Colonic mucosa (tissue), 4 donors: Measurements from ENCODE around the gene CISD3. TPM values are rescaled to one million over a fixed set of nuclear protein-coding genes. Genes with fewer than 3 reads are reported as not detected.

Experiments used
- DNase-seq: peaks from one replicate; pipeline ENCODE4 v3.0.0-alpha.2; 2020
- H3K27ac ChIP-seq: fragments of 200-600 bp; one replicate; pipeline ENCODE4 v1.8.0; 2021
- H3K27me3 ChIP-seq: fragments of 200-600 bp; one replicate; pipeline ENCODE4 v1.8.0; 2021
- H3K36me3 ChIP-seq: fragments of 200-600 bp; one replicate; pipeline ENCODE4 v1.8.0; 2021
- H3K4me1 ChIP-seq: fragments of 200-600 bp; one replicate; pipeline ENCODE4 v1.8.0; 2021; ENCODE audit warnings: mild to moderate bottlenecking
- H3K4me3 ChIP-seq: fragments of 200-600 bp; one replicate; pipeline ENCODE4 v1.8.0; 2021
- H3K9ac ChIP-seq, 2 donors: one replicate each; pipeline ENCODE4 v1.7.0; 2013; ENCODE audit warnings: control low read depth in 2 of 2, low read depth in 2 of 2, low read length in 2 of 2
- H3K9me3 ChIP-seq: fragments of 200-600 bp; one replicate; pipeline ENCODE4 v1.8.0; 2021
- CTCF ChIP-seq: fragments of 200-600 bp; IDR thresholded peaks from one replicate; pipeline ENCODE4 v1.8.0; 2022; ENCODE audit warnings: antibody characterized with exemption, mild to moderate bottlenecking
- intact Hi-C: fragments of 100-400 bp; cut with DNase I; formaldehyde crosslinking; loops from one replicate; pipeline ENCODE4 v1.14.1; 2022
- total RNA-seq, 2 donors: library from RNA; stranded (reverse); fragmentation: NEBNext Ultra II Directional in 1 of 2; extraction: Animal tissue kit (Norgen Biotek cat#: 25700) in 1 of 2; gene quantifications; one replicate each; pipeline ENCODE4 v1.2.1, GENCODE V29; 2021
- donor health status: healthy.
- donor health status: DM: no; HTN: no; CAD: no.
- donor health status: DM: no; HTN: no; CAD: no.

The CISD3 gene
- total RNA-seq, 2 donors from 2014 or later: 82.2 to 152 TPM

- no peaks in the 10 kb centered on the region for H3K4me1 ChIP-seq
- intact Hi-C loops: no loop called here
- DNase-seq: no peak
- H3K9me3 ChIP-seq: no peaks in the 10 kb centered on the region
- H3K27me3 ChIP-seq: no peaks in the 10 kb centered on the region
- H3K9ac ChIP-seq: no peak overlapping the region
- TF ChIP-seq CTCF: no peak
- H3K27ac ChIP-seq: no peak overlapping the region
- no peaks in the 10 kb centered on the region for H3K36me3 ChIP-seq
- no peak overlapping the region for H3K4me3 ChIP-seq
Observed at GRCh38 chr17:38691154-38691553, 39.0 kb upstream of the CISD3 start.

- Histone ChIP-seq H3K27ac (peak overlapping the region; percentile 12), H3K4me1 (no peaks in the 10 kb centered on the region), H3K4me3 (no peak overlapping the region), H3K27me3 (no peaks in the 10 kb centered on the region), H3K9ac (peak overlapping the region in 1 of 2 donors; percentile 32), H3K36me3 (no peaks in the 10 kb centered on the region), H3K9me3 (no peaks in the 10 kb centered on the region)
- peak; percentile 76 for DNase-seq
- intact Hi-C loops: no loop called here
- TF ChIP-seq CTCF: no peak
Observed at GRCh38 chr17:38693700-38694329, 36.3 kb upstream of the CISD3 start.

- H3K4me1 ChIP-seq: peaks cover 6% of the 10 kb centered on the region
- TF ChIP-seq CTCF: no peak
Observed at GRCh38 chr17:38697061-38697820, 32.9 kb upstream of the CISD3 start.

GRCh38 chr17:38698760-38699159 is 31.4 kb upstream of the CISD3 start:
- no peak overlapping the region for H3K4me3 ChIP-seq
- no peak for DNase-seq
- intact Hi-C loops: no loop called here
- H3K4me1 ChIP-seq: peaks cover 6% of the 10 kb centered on the region
- no peak for TF ChIP-seq CTCF
- H3K27me3 ChIP-seq: no peaks in the 10 kb centered on the region
- no peaks in the 10 kb centered on the region for H3K36me3 ChIP-seq
- H3K9me3 ChIP-seq: no peaks in the 10 kb centered on the region
- no peak overlapping the region for H3K27ac ChIP-seq
- H3K9ac ChIP-seq: no peak overlapping the region

More at GRCh38 chr17:38697061-38697820, 32.9 kb upstream of the CISD3 start:
- intact Hi-C loops: no loop called here
- Histone ChIP-seq H3K27me3 (no peaks in the 10 kb centered on the region), H3K36me3 (no peaks in the 10 kb centered on the region), H3K9ac (peak overlapping the region in 1 of 2 donors; percentile 12), H3K9me3 (no peaks in the 10 kb centered on the region), H3K27ac (no peak overlapping the region), H3K4me3 (no peak overlapping the region)
- no peak for DNase-seq

- Histone ChIP-seq H3K27ac (peak overlapping the region; percentile 95), H3K36me3 (no peaks in the 10 kb centered on the region), H3K4me1 (peaks cover 6% of the 10 kb centered on the region), H3K9ac (peak overlapping the region; percentile 92 to 97), H3K4me3 (peak overlapping the region; percentile 69), H3K9me3 (no peaks in the 10 kb centered on the region), H3K27me3 (no peaks in the 10 kb centered on the region)
- no peak for TF ChIP-seq CTCF
- peak; percentile 55 for DNase-seq
- intact Hi-C loops: no loop called here
Observed at GRCh38 chr17:38701504-38702165, 28.5 kb upstream of the CISD3 start.
